GM12873 (cell line): Measurements from ENCODE around the gene WNT7A.

Source experiments
- CTCF ChIP-seq: IDR thresholded peaks from 2 replicates; pipeline ENCODE4 v1.5.1; 2012; ENCODE audit warnings: low read depth, mild to moderate bottlenecking, moderate library complexity, low read length, control low read depth; ENCODE audit not compliant: insufficient read depth; ENCODE audit errors: missing control alignments

Gene WNT7A

GRCh38 chr3:13867732-13868131 lies 12.1 kb downstream of the WNT7A start:
- TF ChIP-seq CTCF: no peak

GRCh38 chr3:13866041-13866965 lies 13.6 kb downstream of the WNT7A start:
- TF ChIP-seq CTCF: no peak

- TF ChIP-seq CTCF: no peak
Measured at GRCh38 chr3:13865581-13865980, 14.3 kb downstream of the WNT7A start.

- TF ChIP-seq CTCF: no peak
Measured at GRCh38 chr3:13865106-13865505, 14.8 kb downstream of the WNT7A start.

GRCh38 chr3:13863965-13864595 lies 15.8 kb downstream of the WNT7A start:
- no peak for TF ChIP-seq CTCF

GRCh38 chr3:13863382-13863952 lies 16.4 kb downstream of the WNT7A start:
- TF ChIP-seq CTCF: no peak

GRCh38 chr3:13861461-13861860 lies 18.4 kb downstream of the WNT7A start:
- no peak for TF ChIP-seq CTCF
